Measurements from ENCODE around the gene PCDHA8. TPM values are rescaled to one million over a fixed set of nuclear protein-coding genes. Genes with fewer than 3 reads are reported as not detected.

PCDHA8 gene
- polyA plus RNA-seq, 1 donor from 2014 or later, result 0.66 TPM

DNA sequence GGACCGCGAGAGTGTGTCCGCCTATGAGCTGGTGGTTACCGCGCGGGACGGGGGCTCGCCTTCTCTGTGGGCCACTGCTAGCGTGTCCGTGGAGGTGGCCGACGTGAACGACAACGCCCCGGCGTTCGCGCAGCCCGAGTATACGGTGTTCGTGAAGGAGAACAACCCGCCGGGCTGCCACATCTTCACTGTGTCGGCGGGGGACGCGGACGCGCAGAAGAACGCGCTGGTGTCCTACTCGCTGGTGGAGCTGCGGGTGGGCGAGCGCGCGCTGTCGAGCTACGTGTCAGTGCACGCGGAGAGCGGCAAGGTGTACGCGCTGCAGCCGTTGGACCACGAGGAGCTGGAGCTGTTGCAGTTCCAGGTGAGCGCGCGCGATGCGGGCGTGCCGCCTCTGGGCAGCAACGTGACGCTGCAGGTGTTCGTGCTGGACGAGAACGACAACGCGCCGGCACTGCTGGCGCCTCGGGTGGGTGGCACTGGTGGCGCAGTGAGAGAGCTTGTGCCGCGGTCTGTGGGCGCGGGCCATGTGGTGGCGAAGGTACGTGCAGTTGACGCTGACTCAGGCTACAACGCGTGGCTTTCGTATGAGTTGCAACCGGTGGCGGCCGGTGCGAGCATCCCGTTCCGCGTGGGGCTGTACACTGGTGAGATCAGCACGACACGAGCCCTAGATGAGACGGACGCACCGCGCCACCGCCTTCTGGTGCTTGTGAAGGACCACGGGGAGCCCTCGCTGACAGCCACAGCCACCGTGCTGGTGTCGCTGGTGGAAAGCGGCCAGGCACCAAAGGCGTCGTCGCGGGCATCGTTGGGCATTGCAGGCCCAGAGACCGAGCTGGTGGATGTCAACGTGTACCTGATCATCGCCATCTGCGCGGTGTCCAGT, 5.1 kb upstream of the PCDHA8 start:
- Histone ChIP-seq H3K9me2 (ENCODE audit: insufficient read depth, low read length) (no peaks in the 10 kb centered on the region), H4K20me1 (ENCODE audit: insufficient read depth) (no peaks in the 10 kb centered on the region), H3F3A (ENCODE audit: insufficient read depth, low read length, poor library complexity, severe bottlenecking) (no peaks in the 10 kb centered on the region), H3K27me3 (ENCODE audit: insufficient read depth, low read depth, low read length) (no peaks in the 10 kb centered on the region), H3K36me3 (ENCODE audit: insufficient read depth, low read length) (peaks cover 26% of the 10 kb centered on the region), H2AFZ (ENCODE audit: low read depth, low read length) (no peak overlapping the region), H3K4me2 (ENCODE audit: low read length) (no peak overlapping the region), H3K4me3 (ENCODE audit: low read length) (no peak overlapping the region), H3K79me2 (replicated peaks; ENCODE audit: insufficient read depth, low read length) (peaks cover 34% of the 10 kb centered on the region), H3K9me3 (ENCODE audit: low read length) (peaks cover 39% of the 10 kb centered on the region), H3K9ac (ENCODE audit: low read length) (no peak overlapping the region), H3K27ac (ENCODE audit: low read length) (no peak overlapping the region)
- TF ChIP-seq POLR2AphosphoS5 (IDR thresholded peaks at IDR 0.05) (no peak), SMC3 (conservative IDR thresholded peaks at IDR 0.05; ENCODE audit: poor library complexity) (no peak), TAF1 (IDR thresholded peaks at IDR 0.05; ENCODE audit: low read depth) (no peak), RAD21 (conservative IDR thresholded peaks at IDR 0.05) (no peak), EP300 (conservative IDR thresholded peaks at IDR 0.05; ENCODE audit: poor library complexity, severe bottlenecking) (no peak), MXI1 (conservative IDR thresholded peaks at IDR 0.05; ENCODE audit: poor library complexity, severe bottlenecking) (no peak), EZH2 (IDR thresholded peaks at IDR 0.05; ENCODE audit: borderline replicate concordance, insufficient read depth, low read length, poor library complexity, severe bottlenecking) (no peak)
- TF ChIP-seq, protein P1, sequence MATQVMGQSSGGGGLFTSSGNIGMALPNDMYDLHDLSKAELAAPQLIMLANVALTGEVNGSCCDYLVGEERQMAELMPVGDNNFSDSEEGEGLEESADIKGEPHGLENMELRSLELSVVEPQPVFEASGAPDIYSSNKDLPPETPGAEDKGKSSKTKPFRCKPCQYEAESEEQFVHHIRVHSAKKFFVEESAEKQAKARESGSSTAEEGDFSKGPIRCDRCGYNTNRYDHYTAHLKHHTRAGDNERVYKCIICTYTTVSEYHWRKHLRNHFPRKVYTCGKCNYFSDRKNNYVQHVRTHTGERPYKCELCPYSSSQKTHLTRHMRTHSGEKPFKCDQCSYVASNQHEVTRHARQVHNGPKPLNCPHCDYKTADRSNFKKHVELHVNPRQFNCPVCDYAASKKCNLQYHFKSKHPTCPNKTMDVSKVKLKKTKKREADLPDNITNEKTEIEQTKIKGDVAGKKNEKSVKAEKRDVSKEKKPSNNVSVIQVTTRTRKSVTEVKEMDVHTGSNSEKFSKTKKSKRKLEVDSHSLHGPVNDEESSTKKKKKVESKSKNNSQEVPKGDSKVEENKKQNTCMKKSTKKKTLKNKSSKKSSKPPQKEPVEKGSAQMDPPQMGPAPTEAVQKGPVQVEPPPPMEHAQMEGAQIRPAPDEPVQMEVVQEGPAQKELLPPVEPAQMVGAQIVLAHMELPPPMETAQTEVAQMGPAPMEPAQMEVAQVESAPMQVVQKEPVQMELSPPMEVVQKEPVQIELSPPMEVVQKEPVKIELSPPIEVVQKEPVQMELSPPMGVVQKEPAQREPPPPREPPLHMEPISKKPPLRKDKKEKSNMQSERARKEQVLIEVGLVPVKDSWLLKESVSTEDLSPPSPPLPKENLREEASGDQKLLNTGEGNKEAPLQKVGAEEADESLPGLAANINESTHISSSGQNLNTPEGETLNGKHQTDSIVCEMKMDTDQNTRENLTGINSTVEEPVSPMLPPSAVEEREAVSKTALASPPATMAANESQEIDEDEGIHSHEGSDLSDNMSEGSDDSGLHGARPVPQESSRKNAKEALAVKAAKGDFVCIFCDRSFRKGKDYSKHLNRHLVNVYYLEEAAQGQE (IDR thresholded peaks at IDR 0.05; ENCODE audit: borderline replicate concordance), result no peak
- TF ChIP-seq, protein P2, sequence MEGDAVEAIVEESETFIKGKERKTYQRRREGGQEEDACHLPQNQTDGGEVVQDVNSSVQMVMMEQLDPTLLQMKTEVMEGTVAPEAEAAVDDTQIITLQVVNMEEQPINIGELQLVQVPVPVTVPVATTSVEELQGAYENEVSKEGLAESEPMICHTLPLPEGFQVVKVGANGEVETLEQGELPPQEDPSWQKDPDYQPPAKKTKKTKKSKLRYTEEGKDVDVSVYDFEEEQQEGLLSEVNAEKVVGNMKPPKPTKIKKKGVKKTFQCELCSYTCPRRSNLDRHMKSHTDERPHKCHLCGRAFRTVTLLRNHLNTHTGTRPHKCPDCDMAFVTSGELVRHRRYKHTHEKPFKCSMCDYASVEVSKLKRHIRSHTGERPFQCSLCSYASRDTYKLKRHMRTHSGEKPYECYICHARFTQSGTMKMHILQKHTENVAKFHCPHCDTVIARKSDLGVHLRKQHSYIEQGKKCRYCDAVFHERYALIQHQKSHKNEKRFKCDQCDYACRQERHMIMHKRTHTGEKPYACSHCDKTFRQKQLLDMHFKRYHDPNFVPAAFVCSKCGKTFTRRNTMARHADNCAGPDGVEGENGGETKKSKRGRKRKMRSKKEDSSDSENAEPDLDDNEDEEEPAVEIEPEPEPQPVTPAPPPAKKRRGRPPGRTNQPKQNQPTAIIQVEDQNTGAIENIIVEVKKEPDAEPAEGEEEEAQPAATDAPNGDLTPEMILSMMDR (IDR thresholded peaks at IDR 0.05; ENCODE audit: poor library complexity, severe bottlenecking), result no peak

DNA sequence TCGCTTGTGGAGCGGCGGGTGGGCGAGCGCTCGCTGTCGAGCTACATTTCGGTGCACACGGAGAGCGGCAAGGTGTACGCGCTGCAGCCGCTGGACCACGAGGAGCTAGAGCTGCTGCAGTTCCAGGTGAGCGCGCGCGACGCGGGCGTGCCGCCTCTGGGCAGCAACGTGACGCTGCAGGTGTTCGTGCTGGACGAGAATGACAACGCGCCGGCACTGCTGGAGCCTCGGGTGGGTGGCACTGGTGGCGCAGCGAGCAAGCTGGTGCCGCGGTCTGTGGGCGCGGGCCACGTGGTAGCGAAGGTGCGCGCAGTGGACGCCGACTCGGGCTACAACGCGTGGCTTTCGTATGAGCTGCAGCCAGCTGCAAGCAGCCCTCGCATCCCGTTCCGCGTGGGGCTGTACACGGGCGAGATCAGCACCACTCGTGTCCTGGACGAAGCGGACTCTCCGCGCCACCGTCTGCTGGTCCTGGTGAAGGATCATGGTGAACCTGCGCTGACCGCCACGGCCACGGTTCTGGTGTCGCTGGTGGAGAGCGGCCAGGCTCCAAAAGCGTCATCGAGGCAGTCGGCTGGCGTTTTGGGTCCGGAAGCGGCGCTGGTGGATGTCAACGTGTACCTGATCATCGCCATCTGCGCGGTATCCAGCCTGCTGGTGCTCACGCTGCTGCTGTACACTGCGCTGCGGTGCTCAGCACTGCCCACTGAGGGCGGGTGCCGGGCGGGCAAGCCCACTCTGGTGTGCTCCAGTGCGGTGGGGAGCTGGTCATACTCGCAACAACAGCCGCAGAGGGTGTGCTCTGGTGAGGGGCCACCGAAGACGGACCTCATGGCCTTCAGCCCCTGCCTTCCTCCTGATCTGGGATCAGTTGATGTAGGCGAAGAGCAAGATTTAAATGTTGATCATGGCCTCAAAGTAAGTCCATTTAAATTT, 2.1 kb downstream of the PCDHA8 start:
- Histone ChIP-seq H3K9ac (ENCODE audit: low read length) (no peak overlapping the region), H3K36me3 (ENCODE audit: insufficient read depth, low read length) (peaks cover 11% of the 10 kb centered on the region), H3K27me3 (ENCODE audit: insufficient read depth, low read depth, low read length) (no peaks in the 10 kb centered on the region), H3K9me3 (ENCODE audit: low read length) (peaks cover 7% of the 10 kb centered on the region), H4K20me1 (ENCODE audit: insufficient read depth) (no peaks in the 10 kb centered on the region), H3K9me2 (ENCODE audit: insufficient read depth, low read length) (no peaks in the 10 kb centered on the region), H2AFZ (ENCODE audit: low read depth, low read length) (no peak overlapping the region), H3K4me2 (ENCODE audit: low read length) (no peak overlapping the region), H3K27ac (ENCODE audit: low read length) (no peak overlapping the region), H3F3A (ENCODE audit: insufficient read depth, low read length, poor library complexity, severe bottlenecking) (no peaks in the 10 kb centered on the region), H3K79me2 (replicated peaks; ENCODE audit: insufficient read depth, low read length) (peaks cover 14% of the 10 kb centered on the region), H3K4me3 (ENCODE audit: low read length) (no peak overlapping the region)
- TF ChIP-seq, protein P1 (IDR thresholded peaks at IDR 0.05; ENCODE audit: borderline replicate concordance), result no peak
- TF ChIP-seq SMC3 (conservative IDR thresholded peaks at IDR 0.05; ENCODE audit: poor library complexity) (no peak), MXI1 (conservative IDR thresholded peaks at IDR 0.05; ENCODE audit: poor library complexity, severe bottlenecking) (no peak), RAD21 (conservative IDR thresholded peaks at IDR 0.05) (no peak)
